Natural killer cell (primary cell): Measurements from ENCODE around the gene SLC39A11. TPM values are rescaled to one million over a fixed set of nuclear protein-coding genes. Genes with fewer than 3 reads are reported as not detected.

Source experiments
- ATAC-seq, 3 donors: fragments of 150-1000 bp in 2 of 3; fragments of 200-7000 bp in 1 of 3; cut with Tn5 transposase; 1 replicate in 1 of 3; 2 replicates in 2 of 3; pipeline ENCODE4 v1.10.0; 2021; ENCODE audit warnings: mild to moderate bottlenecking in 2 of 3, moderate library complexity in 2 of 3
- DNase-seq, 2 donors: peaks; one replicate each; pipeline versions ENCODE4 v3.0.0 to v3.0.0-alpha.2; 2013 to 2021; ENCODE audit warnings: mixed read lengths in 1 of 2
- H3K27ac ChIP-seq: one replicate; pipeline ENCODE4 v1.5.1; 2013; ENCODE audit warnings: mild to moderate bottlenecking, low read length
- H3K27me3 ChIP-seq: one replicate; pipeline ENCODE4 v1.6.1; 2013; ENCODE audit warnings: low read length; ENCODE audit not compliant: control insufficient read depth, insufficient read depth
- H3K36me3 ChIP-seq: one replicate; pipeline ENCODE4 v1.6.1; 2013; ENCODE audit warnings: low read length; ENCODE audit not compliant: control insufficient read depth, insufficient read depth
- H3K4me1 ChIP-seq: one replicate; pipeline ENCODE4 v1.6.1; 2013; ENCODE audit warnings: low read length; ENCODE audit not compliant: control insufficient read depth, insufficient read depth
- H3K4me3 ChIP-seq: one replicate; pipeline ENCODE4 v1.5.1; 2013; ENCODE audit warnings: low read length
- H3K9me3 ChIP-seq: one replicate; pipeline ENCODE4 v1.6.1; 2013; ENCODE audit warnings: low read length; ENCODE audit not compliant: control insufficient read depth, insufficient read depth
- H3K27ac Mint-ChIP-seq, 2 donors: one replicate each; pipeline ENCODE4 v1.8.0; 2022; ENCODE audit warnings: mild to moderate bottlenecking in 2 of 2, mixed read lengths in 2 of 2, moderate library complexity in 1 of 2
- H3K27me3 Mint-ChIP-seq, 2 donors: one replicate each; pipeline ENCODE4 v1.8.0; 2022; ENCODE audit warnings: low read depth in 2 of 2, mixed read lengths in 2 of 2
- H3K36me3 Mint-ChIP-seq: one replicate; pipeline ENCODE4 v1.8.0; 2022; ENCODE audit warnings: mixed read lengths
- H3K4me1 Mint-ChIP-seq, 2 donors: one replicate each; pipeline ENCODE4 v1.8.0; 2022; ENCODE audit warnings: mixed read lengths in 2 of 2
- H3K4me3 Mint-ChIP-seq: one replicate; pipeline ENCODE4 v1.8.0; 2022; ENCODE audit warnings: mild to moderate bottlenecking, moderate library complexity, mixed read lengths
- H3K9me3 Mint-ChIP-seq, 2 donors: one replicate each; pipeline ENCODE4 v1.8.0; 2022; ENCODE audit warnings: mixed read lengths in 2 of 2
- CTCF ChIP-seq: fragments of 200-600 bp; IDR thresholded peaks from one replicate; pipeline ENCODE4 v1.8.0; 2022; ENCODE audit warnings: antibody characterized with exemption
- WGBS: methylation state at CpG from one replicate; pipeline ENCODE4 v1.1.7; 2013; ENCODE audit warnings: missing lambda C conversion rate; ENCODE audit not compliant: insufficient coverage; 5-methylcytosine and 5-hydroxymethylcytosine counted together
- intact Hi-C: fragments of 100-400 bp; cut with micrococcal nuclease; formaldehyde crosslinking; loops from one replicate; pipeline ENCODE4 v1.14.2; 2022
- total RNA-seq, 4 donors: library from RNA; stranded (reverse); fragments of 120-200 nt in 1 of 4; gene quantifications; one replicate each; pipeline versions ENCODE4 v1.2.3 to v1.2.4, GENCODE V29; 2013 to 2022

SLC39A11 gene
- total RNA-seq, 3 donors from 2014 or later (not counting 1 experiment from before 2014, with no cell fraction given): 32.6 to 44.9 (median 39.4) TPM

GRCh38 chr17:73020110-73020509 lies 72.4 kb downstream of the SLC39A11 start:
- DNase-seq: no peak
- H3K9me3 ChIP-seq: peaks cover 6% of the 10 kb centered on the region
- 98% methylated on average over 4 of the region's 4 CpGs for WGBS
- peaks cover 9% of the 10 kb centered on the region for H3K4me1 ChIP-seq
- no peak overlapping the region for H3K4me3 Mint-ChIP-seq
- no peak overlapping the region for H3K27ac ChIP-seq
- peaks cover 15 to 25% of the 10 kb centered on the region in 2 donors for H3K4me1 Mint-ChIP-seq
- no peak for ATAC-seq
- H3K27me3 ChIP-seq: no peaks in the 10 kb centered on the region
- no peak overlapping the region for H3K27ac Mint-ChIP-seq
- H3K36me3 Mint-ChIP-seq: peaks cover 20% of the 10 kb centered on the region
- H3K4me3 ChIP-seq: no peak overlapping the region
- intact Hi-C loops: no loop called here
- peaks cover 3 to 11% of the 10 kb centered on the region in 2 donors for H3K9me3 Mint-ChIP-seq
- no peaks in the 10 kb centered on the region for H3K27me3 Mint-ChIP-seq
- no peak for TF ChIP-seq CTCF
- no peaks in the 10 kb centered on the region for H3K36me3 ChIP-seq

GRCh38 chr17:73018599-73018998 lies 73.9 kb downstream of the SLC39A11 start:
- no peak overlapping the region for H3K4me3 ChIP-seq
- Mint-ChIP-seq H3K36me3 (peaks cover 20% of the 10 kb centered on the region), H3K27ac (no peak overlapping the region), H3K9me3 (peaks cover 3 to 11% of the 10 kb centered on the region in 2 donors), H3K27me3 (no peaks in the 10 kb centered on the region), H3K4me1 (peaks cover 15 to 30% of the 10 kb centered on the region in 2 donors), H3K4me3 (no peak overlapping the region)
- no peak for TF ChIP-seq CTCF
- peaks cover 6% of the 10 kb centered on the region for H3K9me3 ChIP-seq
- H3K27me3 ChIP-seq: no peaks in the 10 kb centered on the region
- H3K27ac ChIP-seq: no peak overlapping the region
- H3K36me3 ChIP-seq: no peaks in the 10 kb centered on the region
- intact Hi-C loops: no loop called here
- DNase-seq (no peak), ATAC-seq (no peak)
- peaks cover 9% of the 10 kb centered on the region for H3K4me1 ChIP-seq

- Histone ChIP-seq H3K27ac (no peak overlapping the region), H3K9me3 (peaks cover 6% of the 10 kb centered on the region), H3K36me3 (no peaks in the 10 kb centered on the region), H3K27me3 (no peaks in the 10 kb centered on the region), H3K4me1 (peaks cover 5% of the 10 kb centered on the region), H3K4me3 (no peak overlapping the region)
- no peaks in the 10 kb centered on the region for H3K27me3 Mint-ChIP-seq
- H3K4me1 Mint-ChIP-seq: peaks cover 9 to 23% of the 10 kb centered on the region in 2 donors
- peaks cover 3 to 11% of the 10 kb centered on the region in 2 donors for H3K9me3 Mint-ChIP-seq
- DNase-seq (no peak), ATAC-seq (no peak)
- H3K36me3 Mint-ChIP-seq: peaks cover 20% of the 10 kb centered on the region
- H3K4me3 Mint-ChIP-seq: no peak overlapping the region
- H3K27ac Mint-ChIP-seq: no peak overlapping the region
- 83% methylated on average over 1 of the region's 3 CpGs for WGBS
- no peak for TF ChIP-seq CTCF
- intact Hi-C loops: no loop called here
Observed at GRCh38 chr17:73017658-73018057, 74.8 kb downstream of the SLC39A11 start.

DNA sequence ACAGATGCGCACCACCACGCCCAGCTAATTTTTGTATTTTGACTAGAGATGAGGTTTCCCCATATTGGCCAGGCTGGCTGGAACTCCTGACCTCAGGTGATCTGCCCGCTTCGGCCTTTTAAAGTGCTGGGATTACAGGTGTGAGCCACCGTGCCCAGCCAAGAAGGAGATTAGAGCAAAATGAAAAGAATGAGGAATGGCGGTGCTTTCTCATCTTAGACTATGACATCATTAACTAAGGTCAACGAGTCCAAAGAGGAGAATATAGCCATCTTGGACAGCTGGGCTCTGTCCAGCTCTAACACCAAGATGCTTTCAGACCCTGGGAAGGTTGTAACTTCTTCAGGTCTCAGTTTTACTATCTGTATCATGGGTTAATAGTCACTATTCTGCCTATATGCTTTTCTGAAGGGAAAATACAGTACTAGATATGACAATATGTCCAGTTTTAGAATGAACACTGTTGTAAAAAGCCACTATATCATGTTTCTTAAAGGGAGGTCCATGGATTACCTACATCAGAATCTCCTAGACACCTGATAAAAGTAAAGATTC lies 76.7 kb downstream of the SLC39A11 start:
- no peak for TF ChIP-seq CTCF
- intact Hi-C loops: no loop called here
- H3K4me3 ChIP-seq: no peak overlapping the region
- DNase-seq: no peak
- Mint-ChIP-seq H3K27ac (no peak overlapping the region), H3K4me3 (no peak overlapping the region), H3K4me1 (peaks cover 13 to 14% of the 10 kb centered on the region in 2 donors), H3K27me3 (no peaks in the 10 kb centered on the region), H3K36me3 (peaks cover 20% of the 10 kb centered on the region), H3K9me3 (peaks cover 3 to 8% of the 10 kb centered on the region in 2 donors)
- H3K4me1 ChIP-seq: peaks cover 8% of the 10 kb centered on the region
- WGBS: 93% methylated on average over 7 of the region's 7 CpGs
- peaks cover 6% of the 10 kb centered on the region for H3K9me3 ChIP-seq
- H3K27ac ChIP-seq: no peak overlapping the region
- ATAC-seq: no peak
- H3K27me3 ChIP-seq: no peaks in the 10 kb centered on the region
- H3K36me3 ChIP-seq: no peaks in the 10 kb centered on the region
